ENCODE measurements around the gene SETD2. TPM values are rescaled to one million over a fixed set of nuclear protein-coding genes. Genes with fewer than 3 reads are reported as not detected.
"Not testable (repeated sequence)": the region's sequence is repeated elsewhere in the genome, so short reads cannot be mapped to it uniquely, and the experiment has no call there.

Gene SETD2
- total and polyA plus RNA-seq, 2 of the 8 experiments (the other 6 are each of a cell fraction or from before 2014, with no cell fraction given) = 15.7 to 46.3 TPM

GRCh38 chr3:47031041-47031440 lies 132.9 kb downstream of the SETD2 start:
- not testable (repeated sequence) for H2BK20ac ChIP-seq (ENCODE audit: low read length); H3K4me3 ChIP-seq (ENCODE audit: extremely low read depth in 1 of 4, insufficient read depth in 2 of 4, low read depth in 3 of 4, low read length in 4 of 4); H4K91ac ChIP-seq (replicated peaks; ENCODE audit: insufficient read length, low read length); H3K4me1 ChIP-seq (replicated peaks in 1 of 4; ENCODE audit: control insufficient read depth in 3 of 4, insufficient read depth in 4 of 4, low read length in 3 of 4); H3K9me3 ChIP-seq (ENCODE audit: insufficient read depth in 2 of 2, low read depth in 1 of 2, low read length in 1 of 2); H3K79me1 ChIP-seq (ENCODE audit: low read depth, low read length); H2AK5ac ChIP-seq (ENCODE audit: low read depth, low read length); FAIRE-seq; H3K4me2 ChIP-seq (ENCODE audit: insufficient read depth in 1 of 2, low read depth in 2 of 2, low read length in 2 of 2); H3K4ac ChIP-seq (replicated peaks; ENCODE audit: insufficient read length, low read depth, low read length); H3K79me2 ChIP-seq (ENCODE audit: control insufficient read depth in 1 of 2, insufficient read depth in 2 of 2, low read length in 2 of 2); H3K27me3 ChIP-seq (replicated peaks in 1 of 4; ENCODE audit: control insufficient read depth in 3 of 4, extremely low read depth in 1 of 4, insufficient read depth in 3 of 4, low read length in 3 of 4); DNase-seq (ENCODE audit: low read depth in 1 of 2, low spot score in 2 of 2); H2BK5ac ChIP-seq (ENCODE audit: low read depth, low read length); H4K5ac ChIP-seq (ENCODE audit: insufficient read length, low read depth, low read length); H3K56ac ChIP-seq (replicated peaks; ENCODE audit: insufficient read length, low read depth, low read length); H2BK15ac ChIP-seq (ENCODE audit: low read length); H4K20me1 ChIP-seq (replicated peaks in 1 of 2; ENCODE audit: control insufficient read depth in 1 of 2, insufficient read depth in 2 of 2, low read length in 2 of 2); H3K23me2 ChIP-seq (ENCODE audit: low read depth, low read length); H3K18ac ChIP-seq (ENCODE audit: extremely low read depth, low read length); H2BK12ac ChIP-seq (ENCODE audit: low read depth, low read length); H3K14ac ChIP-seq (ENCODE audit: insufficient read length); H3K23ac ChIP-seq (ENCODE audit: insufficient read length); H3K27ac ChIP-seq (ENCODE audit: low read depth, low read length); H3K9ac ChIP-seq (replicated peaks in 1 of 4; ENCODE audit: extremely low read depth in 1 of 4, low read depth in 3 of 4, low read length in 3 of 4); H2AFZ ChIP-seq (ENCODE audit: low read length); H2BK120ac ChIP-seq (replicated peaks; ENCODE audit: low read depth, low read length); H4K8ac ChIP-seq (ENCODE audit: extremely low read depth, insufficient read depth, low read length)
- ChIA-PET CTCF (ENCODE audit: partially characterized antibody) (interaction anchor here (0.6 to 2.6 kb wide), 3 partner anchors 10 to 293 kb away, joined by 3 to 8 read pairs (median 3); no protein-coding TSS in a partner anchor), POLR2A (ENCODE audit: partially characterized antibody) (interaction anchor here (0.6 kb wide), 1 partner anchor 44 kb away, joined by 3 read pairs; no protein-coding TSS in a partner anchor)
- WGBS, 2 experiments (ENCODE audit: extremely low coverage in 1 of 2, insufficient coverage in 1 of 2, insufficient read length in 1 of 2, insufficient replicate concordance in 2 of 2, low coverage in 1 of 2, low lambda C conversion rate in 2 of 2, missing lambda C conversion rate in 1 of 2) = 86% methylated on average over 4 of the region's 4 CpGs; no CpG with 5 or more reads in 1 of the 2 experiments
- H3K36me3 ChIP-seq (ENCODE audit: control insufficient read depth in 2 of 4, insufficient read depth in 4 of 4, low read length in 3 of 4) = peaks cover 0 to 26% (median 9%) of the 10 kb centered on the region in 4 experiments; a peak in 6 of 8 replicates

Measured in H1 (cell line).